ENCODE data around the gene WDR82.

WDR82 gene

DNA sequence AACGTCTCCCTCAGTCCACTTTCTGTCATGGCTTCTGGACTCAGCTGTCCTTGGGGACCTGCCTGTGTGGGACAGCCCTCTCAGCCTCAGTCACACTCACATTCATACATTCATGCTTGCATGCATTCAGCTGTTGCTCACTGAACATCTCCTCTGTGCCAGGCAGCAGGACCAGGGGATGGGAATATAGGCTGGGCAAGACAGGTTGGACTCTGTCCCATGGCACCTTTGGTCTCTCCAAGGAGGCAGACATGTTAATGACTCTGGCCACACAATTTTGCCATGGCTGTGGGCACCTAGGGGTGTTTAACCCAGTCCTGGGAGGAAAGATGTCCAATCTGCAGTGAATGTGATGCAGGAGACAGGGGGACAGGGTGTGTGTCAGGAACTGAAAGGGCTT lies 29.9 kb upstream of the WDR82 start:
- DNase-seq (ENCODE audit: low read depth in 2 of 2), result no peak
- TF ChIP-seq, protein P1, sequence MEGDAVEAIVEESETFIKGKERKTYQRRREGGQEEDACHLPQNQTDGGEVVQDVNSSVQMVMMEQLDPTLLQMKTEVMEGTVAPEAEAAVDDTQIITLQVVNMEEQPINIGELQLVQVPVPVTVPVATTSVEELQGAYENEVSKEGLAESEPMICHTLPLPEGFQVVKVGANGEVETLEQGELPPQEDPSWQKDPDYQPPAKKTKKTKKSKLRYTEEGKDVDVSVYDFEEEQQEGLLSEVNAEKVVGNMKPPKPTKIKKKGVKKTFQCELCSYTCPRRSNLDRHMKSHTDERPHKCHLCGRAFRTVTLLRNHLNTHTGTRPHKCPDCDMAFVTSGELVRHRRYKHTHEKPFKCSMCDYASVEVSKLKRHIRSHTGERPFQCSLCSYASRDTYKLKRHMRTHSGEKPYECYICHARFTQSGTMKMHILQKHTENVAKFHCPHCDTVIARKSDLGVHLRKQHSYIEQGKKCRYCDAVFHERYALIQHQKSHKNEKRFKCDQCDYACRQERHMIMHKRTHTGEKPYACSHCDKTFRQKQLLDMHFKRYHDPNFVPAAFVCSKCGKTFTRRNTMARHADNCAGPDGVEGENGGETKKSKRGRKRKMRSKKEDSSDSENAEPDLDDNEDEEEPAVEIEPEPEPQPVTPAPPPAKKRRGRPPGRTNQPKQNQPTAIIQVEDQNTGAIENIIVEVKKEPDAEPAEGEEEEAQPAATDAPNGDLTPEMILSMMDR (IDR thresholded peaks at IDR 0.05; ENCODE audit: low read depth, low read length), result no peak
- no peak overlapping the region for H3K4me3 ChIP-seq (replicated peaks in 1 of 2; ENCODE audit: low read depth in 2 of 2, low read length in 2 of 2)

DNA sequence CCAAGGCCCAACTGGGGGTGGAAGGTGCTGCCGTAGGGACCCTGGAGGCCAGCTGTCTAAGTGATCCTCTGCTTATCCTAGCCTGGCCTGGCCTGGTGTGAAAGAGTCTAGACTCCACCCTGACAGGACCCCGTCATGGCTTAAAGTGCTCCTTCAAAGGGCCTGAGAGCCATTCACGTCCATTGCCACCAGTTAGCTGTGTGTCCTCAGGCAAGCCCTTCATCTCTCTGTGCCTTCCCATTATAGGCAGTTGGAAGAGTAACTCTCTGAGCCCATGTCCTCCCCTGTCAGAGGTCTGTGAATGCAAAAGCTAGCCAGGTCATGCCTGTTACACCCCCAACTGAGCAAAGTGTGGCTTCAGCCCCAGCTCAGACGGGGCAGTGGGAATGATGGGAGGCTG lies 28.5 kb upstream of the WDR82 start:
- no peak overlapping the region for H3K4me3 ChIP-seq (replicated peaks in 1 of 2; ENCODE audit: low read depth in 2 of 2, low read length in 2 of 2)
- no peak for DNase-seq (ENCODE audit: low read depth in 2 of 2)
- TF ChIP-seq, protein P1 (IDR thresholded peaks at IDR 0.05; ENCODE audit: low read depth, low read length), result no peak

DNA sequence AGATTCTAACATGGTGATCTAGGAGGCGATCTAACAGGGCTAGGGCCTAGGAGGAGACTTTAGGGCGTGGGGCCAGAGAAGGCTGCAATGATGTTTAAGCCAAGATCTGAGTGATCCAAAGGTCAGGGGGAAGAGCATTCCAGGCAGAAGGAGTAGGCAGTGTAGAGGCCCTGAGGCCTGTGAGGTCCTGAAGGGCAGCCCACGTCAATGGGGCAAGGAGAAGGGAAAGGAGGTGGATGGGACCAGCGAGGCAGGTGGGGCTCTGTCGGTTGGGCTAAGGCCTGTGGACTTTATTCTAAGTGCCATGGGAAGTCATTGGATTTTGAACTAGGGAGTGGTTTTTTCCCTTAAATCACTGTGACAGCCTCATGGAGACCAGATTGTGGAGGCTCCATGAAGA lies 27.5 kb upstream of the WDR82 start:
- no peak overlapping the region for H3K4me3 ChIP-seq (replicated peaks in 1 of 2; ENCODE audit: low read depth in 2 of 2, low read length in 2 of 2)
- DNase-seq (ENCODE audit: low read depth in 2 of 2), result no peak
- TF ChIP-seq, protein P1 (IDR thresholded peaks at IDR 0.05; ENCODE audit: low read depth, low read length), result no peak

DNA sequence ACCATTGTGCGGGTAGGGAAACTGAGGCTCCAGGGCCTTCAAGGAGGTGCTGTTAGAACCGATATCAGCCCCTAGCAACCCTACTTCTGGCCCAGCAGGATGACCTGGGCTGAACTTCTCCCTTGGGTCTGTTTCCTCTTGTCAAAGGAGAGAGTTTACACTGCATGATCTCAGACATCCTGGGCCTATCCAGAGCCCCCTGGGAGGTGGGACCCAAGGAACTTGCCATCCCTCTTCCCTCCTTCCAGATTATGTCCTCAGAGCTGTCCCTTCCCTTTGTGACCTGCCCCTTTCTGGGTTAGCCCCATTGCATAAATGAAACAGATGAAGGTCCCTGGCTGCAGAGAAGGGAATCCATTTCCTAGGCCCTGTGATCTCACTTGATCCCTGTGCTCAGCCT lies 25.4 kb upstream of the WDR82 start:
- TF ChIP-seq, protein P1 (IDR thresholded peaks at IDR 0.05; ENCODE audit: low read depth, low read length), result no peak
- no peak overlapping the region for H3K4me3 ChIP-seq (replicated peaks in 1 of 2; ENCODE audit: low read depth in 2 of 2, low read length in 2 of 2)
- no peak for DNase-seq (ENCODE audit: low read depth in 2 of 2)

DNA sequence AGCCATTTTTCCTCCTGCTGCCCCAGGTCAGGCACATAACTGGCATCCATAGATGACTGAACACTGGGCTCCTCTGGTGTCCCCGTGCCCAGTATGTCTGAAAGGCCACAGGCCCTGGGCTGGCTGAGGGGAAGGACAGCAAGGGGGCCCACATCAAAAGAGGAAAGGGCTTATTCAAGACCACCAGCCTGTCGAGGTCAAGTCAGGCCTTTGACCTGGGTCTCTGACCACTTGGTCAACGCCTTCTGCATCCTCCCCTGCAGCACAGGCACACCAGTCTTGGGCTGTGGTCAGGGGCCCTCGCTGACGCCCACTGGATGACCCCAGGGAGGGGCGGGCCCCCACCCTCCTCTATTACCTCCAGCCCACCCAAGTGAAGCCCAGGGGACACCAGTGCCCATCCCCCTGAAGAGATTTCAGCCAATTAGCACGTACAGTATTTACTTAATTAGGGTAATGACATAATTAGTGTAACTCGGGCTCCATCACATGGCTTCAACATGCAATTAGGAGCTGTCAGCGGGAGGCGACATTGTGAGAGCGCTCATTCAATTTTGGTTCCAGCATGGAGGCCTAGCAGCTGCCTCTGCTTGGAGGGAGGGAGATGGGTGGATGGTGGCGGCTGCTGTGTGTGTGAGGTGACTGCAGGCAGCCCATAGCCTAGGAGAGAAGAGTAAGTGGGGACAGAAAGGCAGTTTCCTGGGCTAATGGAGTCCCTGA lies 24.1 kb upstream of the WDR82 start:
- H3K4me3 ChIP-seq (replicated peaks in 1 of 2; ENCODE audit: low read depth in 2 of 2, low read length in 2 of 2), result no peak overlapping the region

DNA sequence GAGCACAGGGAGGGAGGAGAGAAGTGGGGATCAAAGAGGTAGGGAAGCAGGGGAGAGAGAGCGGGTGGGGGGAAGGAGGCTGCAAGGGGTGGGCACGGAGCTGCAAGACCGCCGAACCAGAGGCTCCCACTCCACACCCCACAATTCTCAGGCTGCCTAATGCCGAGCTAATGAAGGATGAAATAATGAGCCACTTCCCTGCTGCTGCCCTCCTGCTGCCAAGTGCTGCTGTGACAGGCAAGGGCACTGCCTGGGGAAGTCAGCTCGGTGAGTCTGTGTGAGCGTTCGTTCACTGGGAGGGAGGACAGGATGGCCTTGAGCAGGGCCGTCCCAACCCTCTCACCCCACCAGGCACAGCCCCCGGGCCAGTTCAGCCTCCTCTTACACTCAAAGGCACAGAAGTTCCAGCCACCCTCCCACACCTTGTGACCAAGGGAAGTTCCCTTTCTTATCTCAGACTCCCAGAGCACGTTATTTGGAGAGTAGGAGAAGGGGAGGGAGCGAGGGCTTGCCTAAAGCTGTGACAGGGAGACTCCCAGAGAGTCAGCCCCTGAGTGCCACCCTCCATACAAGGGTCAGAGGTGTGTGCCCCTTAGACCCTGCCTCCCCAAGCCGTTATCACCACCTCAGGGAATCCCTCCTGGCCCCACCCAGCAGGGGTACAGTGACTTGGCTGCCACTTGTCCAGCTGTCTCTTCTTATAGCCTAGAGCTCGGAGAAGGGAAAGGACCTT lies 21.6 kb upstream of the WDR82 start:
- peak; percentile 32 to 45 for DNase-seq (ENCODE audit: low read depth in 2 of 2)
- TF ChIP-seq, protein P1 (IDR thresholded peaks at IDR 0.05; ENCODE audit: low read depth, low read length), result peak; percentile 21
- H3K4me3 ChIP-seq (replicated peaks in 1 of 2; ENCODE audit: low read depth in 2 of 2, low read length in 2 of 2), result no peak overlapping the region

More for the DNA sequence above, 24.1 kb upstream of the WDR82 start:
- DNase-seq (ENCODE audit: low read depth in 2 of 2), result no peak
- TF ChIP-seq, protein P1 (IDR thresholded peaks at IDR 0.05; ENCODE audit: low read depth, low read length), result no peak
